B cell (primary cell): ENCODE measurements around the gene URAD.

Experiments used
- EZH2 ChIP-seq: IDR thresholded peaks from 2 replicates; pipeline ENCODE4 v1.6.1; 2012; ENCODE audit warnings: borderline replicate concordance, low read depth, mild to moderate bottlenecking, moderate library complexity, low read length; ENCODE audit not compliant: insufficient read depth, poor library complexity, severe bottlenecking
- TF ChIP-seq, protein P1 (sequence below): fragments of 200-600 bp; IDR thresholded peaks from one replicate; pipeline ENCODE4 v1.8.0; 2022; ENCODE audit warnings: antibody characterized with exemption, mild to moderate bottlenecking

DNA sequence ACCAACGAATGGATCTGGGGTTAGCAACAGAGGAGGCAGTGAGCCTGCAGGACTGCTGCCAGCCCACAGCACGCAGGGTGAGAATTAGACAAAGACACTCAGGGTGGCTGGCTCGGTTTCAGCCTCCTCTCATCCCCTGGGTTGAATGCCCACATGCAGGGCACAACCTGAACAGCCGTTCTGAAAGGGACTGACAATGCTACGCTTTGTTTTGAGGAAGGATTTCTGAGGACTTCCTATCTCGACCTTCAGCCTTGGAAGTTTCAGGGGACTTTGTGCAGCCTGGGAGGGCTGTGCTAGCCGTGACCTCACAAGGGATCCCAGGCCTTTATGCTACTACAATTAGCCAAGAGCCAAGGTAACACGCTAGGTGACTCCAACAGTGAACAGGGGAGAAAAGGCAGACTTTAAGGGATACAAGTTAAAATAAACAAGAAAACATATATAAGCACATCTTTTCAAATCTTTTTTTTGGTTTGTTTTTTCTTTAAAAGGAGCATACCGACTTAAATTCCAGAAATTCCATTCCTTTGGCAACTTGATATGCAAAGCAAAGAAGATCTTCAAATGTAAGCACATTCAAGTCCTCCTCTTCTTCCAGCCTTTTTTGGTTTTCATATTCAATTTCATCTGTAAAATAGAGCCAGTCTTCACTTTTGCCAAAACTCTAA, 34.5 kb upstream of the URAD start:
- TF ChIP-seq, protein P1, sequence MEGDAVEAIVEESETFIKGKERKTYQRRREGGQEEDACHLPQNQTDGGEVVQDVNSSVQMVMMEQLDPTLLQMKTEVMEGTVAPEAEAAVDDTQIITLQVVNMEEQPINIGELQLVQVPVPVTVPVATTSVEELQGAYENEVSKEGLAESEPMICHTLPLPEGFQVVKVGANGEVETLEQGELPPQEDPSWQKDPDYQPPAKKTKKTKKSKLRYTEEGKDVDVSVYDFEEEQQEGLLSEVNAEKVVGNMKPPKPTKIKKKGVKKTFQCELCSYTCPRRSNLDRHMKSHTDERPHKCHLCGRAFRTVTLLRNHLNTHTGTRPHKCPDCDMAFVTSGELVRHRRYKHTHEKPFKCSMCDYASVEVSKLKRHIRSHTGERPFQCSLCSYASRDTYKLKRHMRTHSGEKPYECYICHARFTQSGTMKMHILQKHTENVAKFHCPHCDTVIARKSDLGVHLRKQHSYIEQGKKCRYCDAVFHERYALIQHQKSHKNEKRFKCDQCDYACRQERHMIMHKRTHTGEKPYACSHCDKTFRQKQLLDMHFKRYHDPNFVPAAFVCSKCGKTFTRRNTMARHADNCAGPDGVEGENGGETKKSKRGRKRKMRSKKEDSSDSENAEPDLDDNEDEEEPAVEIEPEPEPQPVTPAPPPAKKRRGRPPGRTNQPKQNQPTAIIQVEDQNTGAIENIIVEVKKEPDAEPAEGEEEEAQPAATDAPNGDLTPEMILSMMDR = no peak
- no peak for TF ChIP-seq EZH2
